ENCODE measurements around the gene BCL2L2. TPM values are rescaled to one million over a fixed set of nuclear protein-coding genes. Genes with fewer than 3 reads are reported as not detected.
A peak's percentile ranks its signal among the peaks of the same experiment; 100 is the strongest.

The BCL2L2 gene
- total and polyA plus RNA-seq, 2 of the 8 experiments (the other 6 are each of a cell fraction or from before 2014, with no cell fraction given): 9.3 to 13.8 TPM

GRCh38 chr14:23302290-23303225, 4.1 kb upstream of the BCL2L2 start, which contains the start of gene PPP1R3E (continued):
- TF ChIP-seq GTF2F1 (IDR thresholded peaks at IDR 0.05; ENCODE audit: borderline replicate concordance, low read depth, low read length): no peak
- TF ChIP-seq USF2 (IDR thresholded peaks at IDR 0.05; ENCODE audit: low read length): no peak
- no peak for TF ChIP-seq TAF1 (IDR thresholded peaks at IDR 0.05; ENCODE audit: low read depth, low read length)
- no peak; a peak in 1 of 3 replicates for TF ChIP-seq POLR2A (IDR thresholded peaks at IDR 0.05; ENCODE audit: control extremely low read depth in 1 of 2, low read depth in 2 of 2, low read length in 2 of 2)
- TF ChIP-seq KDM1A (IDR thresholded peaks at IDR 0.05; ENCODE audit: borderline replicate concordance, low read length): no peak; the same call in 1 of the 2 replicates
- TF ChIP-seq KDM4A (IDR thresholded peaks at IDR 0.05; ENCODE audit: low read depth, low read length, severe bottlenecking): peak; percentile 97
- peak in 1 of 2 experiments; percentile 41; a peak in 1 of 4 replicates for TF ChIP-seq SIN3A (conservative IDR thresholded peaks at IDR 0.05 in 1 of 2, IDR thresholded peaks at IDR 0.05 in 1 of 2; ENCODE audit: low read depth in 1 of 2, low read length in 2 of 2)
- TF ChIP-seq TAF7 (optimal IDR thresholded peaks at IDR 0.05; ENCODE audit: borderline replicate concordance, low read depth, low read length): no peak
- TF ChIP-seq NANOG (IDR thresholded peaks at IDR 0.05; ENCODE audit: insufficient read depth, low read depth, low read length, poor library complexity, severe bottlenecking): no peak
- TF ChIP-seq MAX (IDR thresholded peaks at IDR 0.05): 0 out of 2 replicates have a peak, but pooled peaks have one; percentile 19
- TF ChIP-seq FOSL1 (IDR thresholded peaks at IDR 0.05; ENCODE audit: insufficient read depth, low read depth, low read length): no peak
- no peak for TF ChIP-seq CTBP2 (IDR thresholded peaks at IDR 0.05; ENCODE audit: borderline replicate concordance, insufficient read depth, insufficient read length, low read length)
- no peak for TF ChIP-seq TCF12 (IDR thresholded peaks at IDR 0.05; ENCODE audit: low read depth, low read length)

Data from H1 (cell line).